ENCODE results near the gene SLC39A2.

DNA sequence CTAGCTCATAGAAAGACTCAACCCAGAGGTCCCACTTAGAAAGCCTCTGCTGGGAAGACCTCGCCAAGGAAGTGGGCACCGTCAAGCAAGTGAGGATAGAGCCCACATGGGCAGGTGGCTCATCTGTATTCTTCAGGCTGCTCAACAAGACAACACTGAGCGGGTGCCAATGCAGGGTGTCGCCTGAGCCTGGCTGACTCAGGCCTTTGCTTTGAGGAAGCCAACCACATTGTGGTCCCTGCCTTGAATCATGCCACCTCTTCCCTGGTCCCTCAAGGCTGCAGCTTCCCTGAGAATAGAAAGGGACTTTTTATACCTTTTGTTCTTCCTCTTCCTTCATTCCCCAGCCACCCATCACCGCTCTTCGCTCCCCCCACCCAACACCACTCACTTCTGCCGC is 37.7 kb downstream of the SLC39A2 start:
- TF ChIP-seq CTCF (IDR thresholded peaks at IDR 0.05 in 4 of 5, conservative IDR thresholded peaks at IDR 0.05 in 1 of 5) (no peak), POLR2A (IDR thresholded peaks at IDR 0.05) (no peak)
